Activated CD4-positive, alpha-beta T cell treated with anti-CD3 and anti-CD28 coated beads, Interleukin-2, amount 10 ng/mL, durations not matched to agents 24 days and 14 days (primary cell): ENCODE results near the gene ATXN7L1. TPM values are rescaled to one million over a fixed set of nuclear protein-coding genes. Genes with fewer than 3 reads are reported as not detected.

Source experiments
- DNase-seq: peaks from one replicate; pipeline ENCODE4 v3.0.0; 2022
- H3K27ac Mint-ChIP-seq: one replicate; pipeline ENCODE4 v1.8.0; 2022; ENCODE audit warnings: mild to moderate bottlenecking, mixed read lengths
- H3K27me3 Mint-ChIP-seq: one replicate; pipeline ENCODE4 v1.8.0; 2022; ENCODE audit warnings: mixed read lengths
- H3K36me3 Mint-ChIP-seq: one replicate; pipeline ENCODE4 v1.8.0; 2022; ENCODE audit warnings: low read depth, mild to moderate bottlenecking, mixed read lengths
- H3K4me1 Mint-ChIP-seq: one replicate; pipeline ENCODE4 v1.8.0; 2021; ENCODE audit warnings: mixed read lengths
- H3K4me3 Mint-ChIP-seq: one replicate; pipeline ENCODE4 v1.8.0; 2022; ENCODE audit warnings: mild to moderate bottlenecking, moderate library complexity, mixed read lengths
- H3K9me3 Mint-ChIP-seq: one replicate; pipeline ENCODE4 v1.8.0; 2021; ENCODE audit warnings: mixed read lengths
- intact Hi-C: fragments of 100-400 bp; cut with micrococcal nuclease; formaldehyde crosslinking; loops from one replicate; pipeline ENCODE4 v1.15.1; 2023
- total RNA-seq: library from RNA; stranded (reverse); gene quantifications from 2 replicates; pipeline ENCODE4 v1.2.3, GENCODE V29; 2022

Gene ATXN7L1
- total RNA-seq: 8.5 and 9.8 TPM in 2 replicates

- Mint-ChIP-seq H3K4me1 (peaks cover 35% of the 10 kb centered on the region), H3K27me3 (peaks cover 39% of the 10 kb centered on the region), H3K4me3 (peak within 1 kb of the TSS; percentile 91), H3K27ac (peak within 1 kb of the TSS; percentile 82), H3K9me3 (peaks cover 4% of the 10 kb centered on the region), H3K36me3 (peaks cover 8% of the 10 kb centered on the region)
- intact Hi-C loops: loop anchor here (1.0 to 10.0 kb wide), 6 partner anchors 27 to 222 kb away; no protein-coding TSS in a partner anchor
- peak; percentile 96 for DNase-seq
These were observed at the start of gene ATXN7L1 for GRCh38 chr7:105876091-105876963. Gene ATXN7L1, minus strand, starts transcription at chr7:105876599. Its CDS starts 41 bp downstream, at chr7:105876558.

- Mint-ChIP-seq H3K27me3 (peaks cover 27% of the 10 kb centered on the region), H3K36me3 (peaks cover 4% of the 10 kb centered on the region), H3K9me3 (no peaks in the 10 kb centered on the region), H3K27ac (no peak overlapping the region), H3K4me1 (peaks cover 13% of the 10 kb centered on the region), H3K4me3 (no peak overlapping the region)
- no peak for DNase-seq
- intact Hi-C loops: no loop called here
These were observed 49.7 kb upstream of the ATXN7L1 start for GRCh38 chr7:105926131-105926530.

DNA sequence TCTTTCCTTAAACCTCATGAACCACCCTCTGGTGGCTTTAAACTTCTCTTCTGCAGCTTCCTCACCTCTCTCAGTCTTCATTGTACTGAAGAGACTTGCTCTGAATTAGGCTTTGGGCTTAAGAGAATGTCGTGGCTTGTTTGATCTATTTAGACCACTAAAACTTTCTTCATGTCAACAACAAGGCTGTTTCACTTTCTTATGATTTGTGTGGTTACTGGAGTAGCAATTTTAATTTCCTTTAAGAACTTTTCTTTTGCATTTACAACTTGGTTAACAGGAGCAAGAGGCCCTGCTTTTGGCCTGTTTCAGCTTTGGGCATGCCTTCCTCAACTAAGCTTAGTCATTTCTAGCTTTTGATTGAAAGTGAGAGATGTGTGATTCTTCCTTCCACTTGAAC is 48.5 kb upstream of the ATXN7L1 start:
- peak; percentile 76 for DNase-seq
- intact Hi-C loops: loop anchor here (1.0 to 2.0 kb wide), 5 partner anchors 35 to 116 kb away; partner anchors contain the start of gene ATXN7L1
- Mint-ChIP-seq H3K27ac (peak overlapping the region; percentile 22), H3K4me3 (no peak overlapping the region), H3K4me1 (peaks cover 13% of the 10 kb centered on the region), H3K9me3 (peaks cover 2% of the 10 kb centered on the region), H3K27me3 (peaks cover 26% of the 10 kb centered on the region), H3K36me3 (peaks cover 4% of the 10 kb centered on the region)

DNA sequence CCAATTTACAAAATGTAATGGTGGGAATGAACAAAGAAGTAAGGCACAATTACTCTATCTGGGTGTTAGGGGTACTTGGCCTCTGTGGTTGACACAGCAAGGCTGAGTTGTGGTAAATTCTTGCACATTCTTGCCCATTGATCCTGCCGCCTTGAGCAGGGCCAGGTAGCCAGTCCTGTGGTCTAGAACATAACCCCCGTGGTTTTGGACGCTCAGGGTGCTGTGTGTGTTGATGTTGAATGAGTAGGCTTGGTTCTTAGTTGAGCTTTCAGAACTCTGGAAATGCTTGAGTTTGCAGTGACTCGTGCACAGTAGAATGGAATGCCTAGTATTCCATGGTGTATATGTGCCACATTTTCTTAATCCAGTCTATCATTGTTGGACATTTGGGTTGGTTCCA is 44.4 kb upstream of the ATXN7L1 start:
- H3K27ac Mint-ChIP-seq: no peak overlapping the region
- DNase-seq: no peak
- H3K4me1 Mint-ChIP-seq: peaks cover 12% of the 10 kb centered on the region
- H3K4me3 Mint-ChIP-seq: no peak overlapping the region
- H3K27me3 Mint-ChIP-seq: peaks cover 24% of the 10 kb centered on the region
- peaks cover 6% of the 10 kb centered on the region for H3K9me3 Mint-ChIP-seq
- peaks cover 4% of the 10 kb centered on the region for H3K36me3 Mint-ChIP-seq
- intact Hi-C loops: no loop called here

DNA sequence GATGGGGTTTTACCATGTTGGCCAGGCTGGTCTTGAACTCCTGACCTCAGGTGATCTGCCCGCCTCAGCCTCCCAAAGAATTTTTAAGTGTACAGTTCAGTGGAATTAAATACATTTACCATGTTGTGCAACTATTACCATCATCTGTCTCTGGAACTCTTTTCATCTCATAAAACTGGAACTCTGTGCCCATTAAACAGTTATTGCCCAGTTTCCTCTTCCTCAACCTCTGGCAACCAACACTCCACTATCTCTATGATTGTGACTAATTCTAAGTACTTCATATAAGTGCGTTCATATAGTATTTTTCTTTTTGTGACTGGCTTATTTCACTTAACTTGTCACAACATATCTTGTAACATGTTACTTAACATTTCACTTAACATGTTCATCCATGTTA is 41.3 kb upstream of the ATXN7L1 start:
- no peak for DNase-seq

GRCh38 chr7:105916603-105917002 is 40.2 kb upstream of the ATXN7L1 start:
- intact Hi-C loops: no loop called here
- Mint-ChIP-seq H3K4me1 (no peaks in the 10 kb centered on the region), H3K27ac (no peak overlapping the region), H3K36me3 (no peaks in the 10 kb centered on the region), H3K27me3 (peaks cover 33% of the 10 kb centered on the region), H3K9me3 (peaks cover 6% of the 10 kb centered on the region), H3K4me3 (no peak overlapping the region)
- DNase-seq: no peak

More for the DNA sequence above, 41.3 kb upstream of the ATXN7L1 start:
- Mint-ChIP-seq H3K36me3 (no peaks in the 10 kb centered on the region), H3K27ac (no peak overlapping the region), H3K27me3 (peaks cover 30% of the 10 kb centered on the region), H3K9me3 (peaks cover 6% of the 10 kb centered on the region), H3K4me3 (no peak overlapping the region), H3K4me1 (no peaks in the 10 kb centered on the region)
- intact Hi-C loops: no loop called here

DNA sequence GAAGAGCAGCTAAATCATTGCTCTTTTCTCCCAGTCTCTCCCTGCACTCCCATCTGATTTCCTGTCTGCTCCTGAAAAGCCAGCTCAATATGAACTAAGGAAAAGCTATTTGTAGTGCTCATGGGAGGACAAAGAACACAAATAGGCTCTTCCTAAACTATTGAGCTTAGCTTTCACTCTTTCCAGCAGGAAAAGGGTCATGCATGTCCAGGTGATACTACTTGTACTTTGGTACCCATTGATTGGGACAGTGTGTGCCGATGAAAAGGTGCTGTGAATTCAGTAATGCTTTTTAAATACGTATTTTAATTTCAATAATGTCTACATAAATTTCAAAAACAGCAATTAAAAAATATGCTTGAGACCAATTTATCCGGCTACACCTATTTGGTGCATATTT is 37.5 kb upstream of the ATXN7L1 start:
- peaks cover 4% of the 10 kb centered on the region for H3K9me3 Mint-ChIP-seq
- peaks cover 22% of the 10 kb centered on the region for H3K27me3 Mint-ChIP-seq
- no peak overlapping the region for H3K4me3 Mint-ChIP-seq
- H3K36me3 Mint-ChIP-seq: no peaks in the 10 kb centered on the region
- DNase-seq: no peak
- intact Hi-C loops: no loop called here
- H3K4me1 Mint-ChIP-seq: no peaks in the 10 kb centered on the region
- no peak overlapping the region for H3K27ac Mint-ChIP-seq

DNA sequence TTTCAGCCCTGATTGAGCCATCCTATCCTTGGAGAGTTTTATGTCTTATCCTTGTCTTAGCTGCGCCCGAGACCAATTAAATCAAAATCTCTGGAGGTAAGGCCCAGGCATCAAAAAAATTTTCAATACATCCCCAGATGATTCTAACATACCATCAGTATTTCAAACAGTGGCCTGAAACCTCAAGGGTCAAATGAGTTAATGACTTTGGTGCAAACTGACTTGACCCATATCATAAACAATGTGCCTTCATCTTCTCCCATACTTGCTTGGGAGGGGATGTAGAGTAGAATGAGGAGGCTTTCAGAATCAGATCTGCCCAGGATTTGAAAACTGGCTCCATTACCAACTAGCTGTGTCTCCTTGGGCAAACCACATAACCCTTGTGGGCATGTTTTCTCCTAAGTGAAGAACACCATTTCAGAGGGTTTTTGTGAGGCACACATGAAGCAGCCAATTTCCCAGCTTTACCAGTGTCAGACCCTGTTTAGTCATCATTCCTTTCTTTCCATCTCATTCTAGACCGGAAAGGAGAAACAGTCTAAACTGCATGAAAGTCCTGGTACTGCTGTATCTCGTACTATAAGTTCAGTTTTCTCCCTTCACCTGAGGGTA is 35.7 kb upstream of the ATXN7L1 start:
- no peaks in the 10 kb centered on the region for H3K4me1 Mint-ChIP-seq
- DNase-seq: no peak
- H3K27ac Mint-ChIP-seq: no peak overlapping the region
- intact Hi-C loops: no loop called here
- peaks cover 16% of the 10 kb centered on the region for H3K27me3 Mint-ChIP-seq
- no peaks in the 10 kb centered on the region for H3K36me3 Mint-ChIP-seq
- no peak overlapping the region for H3K4me3 Mint-ChIP-seq
- H3K9me3 Mint-ChIP-seq: peaks cover 4% of the 10 kb centered on the region

GRCh38 chr7:105910172-105910571 is 33.8 kb upstream of the ATXN7L1 start:
- intact Hi-C loops: no loop called here
- Mint-ChIP-seq H3K4me1 (no peaks in the 10 kb centered on the region), H3K27me3 (peaks cover 11% of the 10 kb centered on the region), H3K36me3 (no peaks in the 10 kb centered on the region), H3K27ac (no peak overlapping the region), H3K9me3 (peaks cover 4% of the 10 kb centered on the region), H3K4me3 (no peak overlapping the region)
- DNase-seq: no peak

DNA sequence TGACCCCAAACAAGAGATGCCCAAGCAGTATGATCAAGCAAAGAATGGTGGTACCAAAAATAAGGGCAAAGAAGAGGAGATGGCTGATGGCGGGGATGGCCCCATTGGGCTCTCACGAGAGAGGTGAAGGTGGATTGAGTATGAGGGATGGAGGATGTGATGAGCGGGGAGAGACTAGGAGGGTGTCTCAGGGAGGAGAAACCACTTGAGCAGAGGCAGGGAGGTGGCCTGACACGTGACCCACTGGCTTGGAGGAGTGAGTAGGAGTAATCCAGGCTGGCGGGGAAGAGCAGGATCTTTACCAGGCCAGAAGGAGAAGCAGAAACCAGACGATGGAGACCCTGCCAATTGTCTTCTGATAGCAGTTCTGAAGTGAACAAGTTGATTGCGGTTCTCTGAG is 33.3 kb upstream of the ATXN7L1 start:
- Mint-ChIP-seq H3K4me3 (no peak overlapping the region), H3K27me3 (peaks cover 14% of the 10 kb centered on the region), H3K27ac (no peak overlapping the region), H3K9me3 (peaks cover 4% of the 10 kb centered on the region), H3K36me3 (no peaks in the 10 kb centered on the region), H3K4me1 (no peaks in the 10 kb centered on the region)
- DNase-seq: no peak
- intact Hi-C loops: no loop called here

GRCh38 chr7:105907129-105907846 is 30.9 kb upstream of the ATXN7L1 start:
- intact Hi-C loops: no loop called here
- H3K4me1 Mint-ChIP-seq: no peaks in the 10 kb centered on the region
- peaks cover 4% of the 10 kb centered on the region for H3K9me3 Mint-ChIP-seq
- DNase-seq: no peak
- peaks cover 11% of the 10 kb centered on the region for H3K27me3 Mint-ChIP-seq
- H3K4me3 Mint-ChIP-seq: no peak overlapping the region
- no peaks in the 10 kb centered on the region for H3K36me3 Mint-ChIP-seq
- no peak overlapping the region for H3K27ac Mint-ChIP-seq

DNA sequence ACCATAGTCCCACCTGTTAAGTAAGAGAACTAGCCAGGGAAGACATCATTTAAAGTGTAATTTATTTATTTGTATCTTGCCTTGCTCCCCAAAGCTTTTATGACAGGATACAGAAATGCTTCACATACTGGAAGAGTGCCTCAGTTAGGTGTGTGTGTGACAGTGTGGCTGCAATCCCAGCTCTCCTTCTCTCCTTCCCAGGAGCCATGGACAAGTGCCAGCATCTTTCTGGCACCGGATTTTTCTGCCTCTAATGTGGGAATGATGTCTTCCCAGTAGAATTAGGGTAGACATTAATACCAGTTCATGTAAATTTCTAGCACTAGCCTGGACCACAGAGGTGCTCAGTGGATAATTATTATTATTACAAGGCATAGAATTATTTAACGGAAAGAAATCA is 30.3 kb upstream of the ATXN7L1 start:
- H3K9me3 Mint-ChIP-seq: peaks cover 4% of the 10 kb centered on the region
- no peaks in the 10 kb centered on the region for H3K4me1 Mint-ChIP-seq
- no peak overlapping the region for H3K4me3 Mint-ChIP-seq
- H3K27ac Mint-ChIP-seq: no peak overlapping the region
- intact Hi-C loops: no loop called here
- peaks cover 9% of the 10 kb centered on the region for H3K27me3 Mint-ChIP-seq
- no peak for DNase-seq
- H3K36me3 Mint-ChIP-seq: no peaks in the 10 kb centered on the region

- no peaks in the 10 kb centered on the region for H3K4me1 Mint-ChIP-seq
- peaks cover 3% of the 10 kb centered on the region for H3K9me3 Mint-ChIP-seq
- intact Hi-C loops: no loop called here
- no peak for DNase-seq
- no peak overlapping the region for H3K27ac Mint-ChIP-seq
- peaks cover 9% of the 10 kb centered on the region for H3K27me3 Mint-ChIP-seq
- no peak overlapping the region for H3K4me3 Mint-ChIP-seq
- no peaks in the 10 kb centered on the region for H3K36me3 Mint-ChIP-seq
These were observed 29.6 kb upstream of the ATXN7L1 start for GRCh38 chr7:105905910-105906568.
